ENCODE data around the gene GJA10. TPM values are rescaled to one million over a fixed set of nuclear protein-coding genes. Genes with fewer than 3 reads are reported as not detected.
A peak's percentile ranks its signal among the peaks of the same experiment; 100 is the strongest.
"Not testable (repeated sequence)": the region's sequence is repeated elsewhere in the genome, so short reads cannot be mapped to it uniquely, and the experiment has no call there.

GJA10 gene
- not detected in 2 replicates for polyA plus RNA-seq (2012; rRNA removed)
- polyA plus RNA-seq (2012; cell fraction: cytosol; rRNA removed), result not detected in 2 replicates
- polyA plus RNA-seq (2012; cell fraction: nucleus; rRNA removed), result not detected in 2 replicates

DNA sequence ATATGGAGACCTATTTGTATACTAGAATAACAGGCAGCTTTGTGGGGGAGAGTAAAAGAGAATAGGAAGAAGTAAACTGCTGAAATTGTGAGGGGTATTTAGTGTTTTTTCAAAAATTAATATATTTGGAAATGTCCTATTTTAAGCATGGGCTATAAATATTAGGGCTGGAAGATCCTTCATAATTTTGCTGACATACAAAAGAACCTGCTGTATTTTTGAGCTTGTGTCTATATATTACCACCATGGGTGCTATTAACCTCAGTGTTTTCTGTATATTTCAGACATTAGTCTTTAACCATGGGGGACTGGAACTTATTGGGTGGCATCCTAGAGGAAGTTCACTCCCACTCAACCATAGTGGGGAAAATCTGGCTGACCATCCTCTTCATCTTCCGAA lies at the start of gene GJA10:
GJA10 (plus strand) TSS at position 301 of the 400 bp plus-strand sequence; CDS start at position 301, 0 bp downstream.
- H3K4me3 ChIP-seq (ENCODE audit: low read depth in 2 of 2, low read length in 1 of 2), result no peak within 1 kb of the TSS
- no peaks in the 10 kb centered on the region for H4K20me1 ChIP-seq (ENCODE audit: insufficient read depth)
- ChIA-PET POLR2A (no interaction called here), CTCF (no interaction called here)
- no peak for DNase-seq
- H3K4me1 ChIP-seq (ENCODE audit: control insufficient read depth in 1 of 2, insufficient read depth in 2 of 2, low read depth in 1 of 2, low read length in 1 of 2), result no peaks in the 10 kb centered on the region; a peak in 1 of 4 replicates
- H2AFZ ChIP-seq (ENCODE audit: low read depth), result no peak within 1 kb of the TSS
- TF ChIP-seq ELF1 (IDR thresholded peaks at IDR 0.05), result no peak
- TF ChIP-seq EP300 (IDR thresholded peaks at IDR 0.05; ENCODE audit: borderline replicate concordance in 1 of 2, low read depth in 1 of 2, low read length in 1 of 2), result no peak
- no peak for TF ChIP-seq GABPA (IDR thresholded peaks at IDR 0.05; ENCODE audit: low read depth)
- TF ChIP-seq FOSL2 (IDR thresholded peaks at IDR 0.05; ENCODE audit: borderline replicate concordance, low read depth), result no peak
- TF ChIP-seq TAF1 (IDR thresholded peaks at IDR 0.05; ENCODE audit: borderline replicate concordance, low read depth, low read length), result no peak
- no peak for TF ChIP-seq JUND (IDR thresholded peaks at IDR 0.05)
- no peak for TF ChIP-seq POLR2AphosphoS5 (IDR thresholded peaks at IDR 0.05; ENCODE audit: low read depth, low read length)
- no peak for TF ChIP-seq IRF3 (IDR thresholded peaks at IDR 0.05; ENCODE audit: low read depth, low read length)
- H3K36me3 ChIP-seq (replicated peaks in 1 of 2; ENCODE audit: control insufficient read depth in 1 of 2, insufficient read depth in 2 of 2, low read length in 1 of 2), result no peaks in the 10 kb centered on the region
- H3F3A ChIP-seq (replicated peaks; ENCODE audit: insufficient read depth), result no peaks in the 10 kb centered on the region
- WGBS (ENCODE audit: low lambda C conversion rate), result 83% methylated on average over 1 of the region's 1 CpG
- H3K79me2 ChIP-seq (ENCODE audit: insufficient read depth), result no peaks in the 10 kb centered on the region
- no peak within 1 kb of the TSS for H3K27ac ChIP-seq (ENCODE audit: low read depth in 2 of 2, low read length in 1 of 2)
- H3K27me3 ChIP-seq (ENCODE audit: insufficient read depth), result no peaks in the 10 kb centered on the region
- no peaks in the 10 kb centered on the region for H3K9me2 ChIP-seq
- H3K9ac ChIP-seq, result no peak within 1 kb of the TSS
- no peaks in the 10 kb centered on the region for H3K9me3 ChIP-seq
- no peak within 1 kb of the TSS for H3K4me2 ChIP-seq

DNA sequence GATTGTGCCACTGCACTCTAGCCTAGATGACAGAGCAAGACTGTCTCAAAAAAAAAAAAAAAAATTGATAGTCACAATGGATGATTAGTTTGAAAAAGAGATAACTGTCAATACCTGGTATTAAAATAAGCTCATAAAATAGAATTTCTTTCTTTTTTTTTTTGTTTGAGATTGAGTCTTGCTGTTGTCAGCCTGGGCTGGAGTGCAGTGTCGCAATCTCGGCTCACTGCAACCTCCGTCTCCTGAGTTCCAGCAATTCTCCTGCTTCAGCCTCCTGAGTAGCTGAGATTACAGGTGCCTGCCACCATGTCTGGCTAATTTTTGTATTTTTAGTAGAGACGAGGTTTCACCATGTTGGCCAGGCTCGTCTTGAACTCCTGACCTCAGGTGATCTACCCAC lies 46.8 kb upstream of the GJA10 start:
- H3K4me2 ChIP-seq; H3K9me2 ChIP-seq; H3K27me3 ChIP-seq (ENCODE audit: insufficient read depth); H3K9ac ChIP-seq; H3K9me3 ChIP-seq; H3K27ac ChIP-seq (ENCODE audit: low read depth in 2 of 2, low read length in 1 of 2); H2AFZ ChIP-seq (ENCODE audit: low read depth); CTCF ChIA-PET; POLR2A ChIA-PET; H3K4me3 ChIP-seq (ENCODE audit: low read depth in 2 of 2, low read length in 1 of 2); DNase-seq: not testable (repeated sequence)
- WGBS (ENCODE audit: low lambda C conversion rate), result 95% methylated on average over 5 of the region's 5 CpGs
- Histone ChIP-seq H4K20me1 (ENCODE audit: insufficient read depth) (peaks cover 25% of the 10 kb centered on the region; the same call in 1 of the 2 replicates), H3K4me1 (ENCODE audit: control insufficient read depth in 1 of 2, insufficient read depth in 2 of 2, low read depth in 1 of 2, low read length in 1 of 2) (peaks cover 2 to 11% of the 10 kb centered on the region in 2 experiments; a peak in 2 of 4 replicates), H3F3A (replicated peaks; ENCODE audit: insufficient read depth) (peaks cover 12% of the 10 kb centered on the region), H3K79me2 (ENCODE audit: insufficient read depth) (peaks cover 81% of the 10 kb centered on the region), H3K36me3 (replicated peaks in 1 of 2; ENCODE audit: control insufficient read depth in 1 of 2, insufficient read depth in 2 of 2, low read length in 1 of 2) (peaks cover 0 to 27% of the 10 kb centered on the region in 2 experiments)

DNA sequence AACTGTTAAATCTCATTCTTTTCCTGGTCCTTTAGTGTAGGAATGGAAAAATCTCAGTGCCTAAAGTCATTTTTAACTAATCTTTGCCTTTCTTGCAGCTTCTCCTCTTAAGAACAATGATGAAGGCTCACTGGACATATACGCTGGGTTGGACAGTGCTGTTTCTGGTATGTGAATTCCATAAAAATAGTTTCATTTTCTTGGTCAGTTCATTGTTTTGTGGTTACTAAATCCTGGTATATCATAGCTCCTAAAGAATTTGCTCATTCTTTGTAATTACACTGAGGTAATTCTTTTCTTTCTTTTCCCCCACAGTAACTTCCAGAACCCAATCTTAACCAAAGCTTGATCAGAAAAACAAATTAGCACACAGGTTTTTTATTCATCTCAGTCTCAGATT lies 41.2 kb upstream of the GJA10 start:
- H3F3A ChIP-seq (replicated peaks; ENCODE audit: insufficient read depth), result peaks cover 13% of the 10 kb centered on the region
- no peak overlapping the region for H2AFZ ChIP-seq (ENCODE audit: low read depth)
- peaks cover 37% of the 10 kb centered on the region; the same call in 1 of the 2 replicates for H3K79me2 ChIP-seq (ENCODE audit: insufficient read depth)
- H3K4me1 ChIP-seq (ENCODE audit: control insufficient read depth in 1 of 2, insufficient read depth in 2 of 2, low read depth in 1 of 2, low read length in 1 of 2), result no peaks in the 10 kb centered on the region
- WGBS (ENCODE audit: low lambda C conversion rate), result 65% methylated on average over 1 of the region's 1 CpG
- H3K27me3 ChIP-seq (ENCODE audit: insufficient read depth), result no peaks in the 10 kb centered on the region
- ChIA-PET POLR2A (no interaction called here), CTCF (interaction anchor here (1.2 kb wide), 1 partner anchor 12 kb away, joined by 6 read pairs; no protein-coding TSS in a partner anchor)
- H3K4me2 ChIP-seq, result no peak overlapping the region
- DNase-seq, result no peak
- H3K9me2 ChIP-seq, result no peaks in the 10 kb centered on the region
- H3K9me3 ChIP-seq, result no peaks in the 10 kb centered on the region
- H4K20me1 ChIP-seq (ENCODE audit: insufficient read depth), result 0 out of 2 replicates have a peak, but pooled peaks cover 2% of the 10 kb centered on the region
- H3K36me3 ChIP-seq (replicated peaks in 1 of 2; ENCODE audit: control insufficient read depth in 1 of 2, insufficient read depth in 2 of 2, low read length in 1 of 2), result peaks cover 14 to 37% of the 10 kb centered on the region in 2 experiments
- H3K4me3 ChIP-seq (ENCODE audit: low read depth in 2 of 2, low read length in 1 of 2), result no peak overlapping the region
- H3K9ac ChIP-seq, result no peak overlapping the region
- H3K27ac ChIP-seq (ENCODE audit: low read depth in 2 of 2, low read length in 1 of 2), result peak overlapping the region in 1 of 2 experiments; percentile 21; a peak in 2 of 4 replicates
- TF ChIP-seq NFIC (IDR thresholded peaks at IDR 0.05; ENCODE audit: borderline replicate concordance), result no peak
- TF ChIP-seq, protein P1, sequence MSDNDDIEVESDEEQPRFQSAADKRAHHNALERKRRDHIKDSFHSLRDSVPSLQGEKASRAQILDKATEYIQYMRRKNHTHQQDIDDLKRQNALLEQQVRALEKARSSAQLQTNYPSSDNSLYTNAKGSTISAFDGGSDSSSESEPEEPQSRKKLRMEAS (IDR thresholded peaks at IDR 0.05; ENCODE audit: low read depth), result no peak
- TF ChIP-seq ELF1 (IDR thresholded peaks at IDR 0.05), result no peak
- TF ChIP-seq SMC3 (IDR thresholded peaks at IDR 0.05; ENCODE audit: low read depth, low read length), result no peak
- TF ChIP-seq FOXJ3 (CRISPR knock-in tag; IDR thresholded peaks at IDR 0.05), result no peak
- no peak for TF ChIP-seq SIN3A (IDR thresholded peaks at IDR 0.05; ENCODE audit: borderline replicate concordance, low read depth, low read length)
- TF ChIP-seq GABPA (IDR thresholded peaks at IDR 0.05; ENCODE audit: low read depth), result no peak
- TF ChIP-seq, protein P2, sequence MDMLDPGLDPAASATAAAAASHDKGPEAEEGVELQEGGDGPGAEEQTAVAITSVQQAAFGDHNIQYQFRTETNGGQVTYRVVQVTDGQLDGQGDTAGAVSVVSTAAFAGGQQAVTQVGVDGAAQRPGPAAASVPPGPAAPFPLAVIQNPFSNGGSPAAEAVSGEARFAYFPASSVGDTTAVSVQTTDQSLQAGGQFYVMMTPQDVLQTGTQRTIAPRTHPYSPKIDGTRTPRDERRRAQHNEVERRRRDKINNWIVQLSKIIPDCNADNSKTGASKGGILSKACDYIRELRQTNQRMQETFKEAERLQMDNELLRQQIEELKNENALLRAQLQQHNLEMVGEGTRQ (IDR thresholded peaks at IDR 0.05; ENCODE audit: borderline replicate concordance, low read depth, low read length), result no peak
- TF ChIP-seq MXI1 (IDR thresholded peaks at IDR 0.05; ENCODE audit: low read depth, low read length), result no peak
- TF ChIP-seq CHD2 (IDR thresholded peaks at IDR 0.05; ENCODE audit: low read length, partially characterized antibody), result no peak
- no peak for TF ChIP-seq RXRA (IDR thresholded peaks at IDR 0.05; ENCODE audit: borderline replicate concordance, low read depth)
- TF ChIP-seq, protein P3, sequence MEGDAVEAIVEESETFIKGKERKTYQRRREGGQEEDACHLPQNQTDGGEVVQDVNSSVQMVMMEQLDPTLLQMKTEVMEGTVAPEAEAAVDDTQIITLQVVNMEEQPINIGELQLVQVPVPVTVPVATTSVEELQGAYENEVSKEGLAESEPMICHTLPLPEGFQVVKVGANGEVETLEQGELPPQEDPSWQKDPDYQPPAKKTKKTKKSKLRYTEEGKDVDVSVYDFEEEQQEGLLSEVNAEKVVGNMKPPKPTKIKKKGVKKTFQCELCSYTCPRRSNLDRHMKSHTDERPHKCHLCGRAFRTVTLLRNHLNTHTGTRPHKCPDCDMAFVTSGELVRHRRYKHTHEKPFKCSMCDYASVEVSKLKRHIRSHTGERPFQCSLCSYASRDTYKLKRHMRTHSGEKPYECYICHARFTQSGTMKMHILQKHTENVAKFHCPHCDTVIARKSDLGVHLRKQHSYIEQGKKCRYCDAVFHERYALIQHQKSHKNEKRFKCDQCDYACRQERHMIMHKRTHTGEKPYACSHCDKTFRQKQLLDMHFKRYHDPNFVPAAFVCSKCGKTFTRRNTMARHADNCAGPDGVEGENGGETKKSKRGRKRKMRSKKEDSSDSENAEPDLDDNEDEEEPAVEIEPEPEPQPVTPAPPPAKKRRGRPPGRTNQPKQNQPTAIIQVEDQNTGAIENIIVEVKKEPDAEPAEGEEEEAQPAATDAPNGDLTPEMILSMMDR (IDR thresholded peaks at IDR 0.05), result no peak
- no peak for TF ChIP-seq NRF1 (IDR thresholded peaks at IDR 0.05; ENCODE audit: low read depth, low read length)
- TF ChIP-seq TAF1 (IDR thresholded peaks at IDR 0.05; ENCODE audit: borderline replicate concordance, low read depth, low read length), result no peak
